HL-60 (cell line): ENCODE data around the gene ISL2.
A peak's percentile ranks its signal among the peaks of the same experiment; 100 is the strongest.
"Not testable (repeated sequence)": the region's sequence is repeated elsewhere in the genome, so short reads cannot be mapped to it uniquely, and the experiment has no call there.

Experiments
- DNase-seq, 2 experiments: peaks; one replicate each; pipeline ENCODE4 v3.0.0-alpha.2; 2010 to 2020; ENCODE audit warnings: low read depth in 1 of 2, low spot score in 1 of 2
- H3K27ac ChIP-seq: fragments of 250-450 bp; sonication (Bioruptor Pico); replicated peaks from 2 replicates; pipeline ENCODE4 v1.5.1; 2020; ENCODE audit warnings: mild to moderate bottlenecking, moderate library complexity
- H3K27me3 ChIP-seq: fragments of 250-450 bp; sonication (Bioruptor Pico); 2 replicates; pipeline ENCODE4 v1.5.1; 2021; ENCODE audit warnings: mild to moderate bottlenecking, moderate library complexity; ENCODE audit not compliant: insufficient read depth, poor library complexity, severe bottlenecking
- H3K4me3 ChIP-seq: replicated peaks from 2 replicates; pipeline ENCODE4 v1.5.1; 2011; ENCODE audit warnings: mild to moderate bottlenecking, control low read depth, low read length; ENCODE audit not compliant: insufficient read depth
- GABPA ChIP-seq: IDR thresholded peaks from 2 replicates; pipeline ENCODE4 v1.6.1; 2012; ENCODE audit warnings: low read depth
- POLR2AphosphoS5 ChIP-seq: IDR thresholded peaks from 2 replicates; pipeline ENCODE4 v1.6.1; 2012; ENCODE audit warnings: low read depth
- SPI1 ChIP-seq: IDR thresholded peaks from 2 replicates; pipeline ENCODE4 v1.6.1; 2012; ENCODE audit warnings: low read depth, mild to moderate bottlenecking, borderline replicate concordance
- TF ChIP-seq, protein P1 (sequence below): IDR thresholded peaks from 2 replicates; pipeline ENCODE4 v1.6.1; 2012; ENCODE audit warnings: low read depth; ENCODE audit not compliant: insufficient replicate concordance
- TF ChIP-seq, protein P2 (sequence below): IDR thresholded peaks from one replicate; pipeline ENCODE4 v1.5.1; 2011; ENCODE audit warnings: low read length, control low read depth, inconsistent platforms; ENCODE audit not compliant: insufficient read depth

The ISL2 gene

DNA sequence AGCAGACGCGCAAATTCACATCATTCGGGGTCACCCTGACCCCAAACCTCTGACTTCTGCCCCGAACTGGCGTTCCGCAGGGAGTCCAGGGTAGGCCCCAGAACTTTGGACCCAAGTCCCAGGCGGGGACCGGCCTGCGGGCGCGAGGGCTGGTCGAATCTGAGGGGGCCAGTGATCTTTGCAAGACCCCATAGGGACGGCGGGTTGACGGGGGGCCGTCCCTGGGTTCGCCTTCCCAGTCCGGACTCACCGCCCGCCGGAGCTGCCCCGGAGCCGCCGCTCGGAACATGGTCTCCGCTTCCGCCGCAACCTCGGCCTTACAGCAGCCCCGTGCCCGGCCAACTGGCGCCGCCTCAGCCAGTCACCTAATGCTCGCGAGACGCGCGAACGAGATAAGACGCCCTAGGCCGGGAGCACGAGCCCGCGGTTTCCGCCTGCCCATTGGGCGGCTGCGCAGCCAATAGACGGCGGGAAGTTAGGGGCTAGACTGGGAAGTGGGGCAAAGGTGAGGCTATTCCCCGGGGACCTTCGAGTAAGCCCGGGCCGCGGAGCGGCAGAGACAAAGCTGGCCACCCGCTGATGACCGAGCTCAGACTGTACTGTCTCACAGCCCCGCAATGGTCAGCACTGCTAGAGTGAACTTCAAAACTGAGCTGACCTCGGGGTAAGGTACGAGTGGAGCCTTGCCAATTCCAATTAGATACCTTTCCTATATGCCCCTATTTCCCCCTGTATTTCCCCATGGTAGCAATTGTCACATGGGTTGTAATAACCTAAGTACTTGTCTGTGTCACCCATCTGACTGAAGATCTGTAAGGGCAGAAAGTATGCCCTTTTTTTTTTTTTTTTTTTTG, 25.2 kb upstream of the ISL2 start, which contains the start of gene ETFA:
ETFA (minus strand) TSS at position 370 of the 854 bp plus-strand sequence; CDS start at position 289, 81 bp downstream.
- Histone ChIP-seq H3K27ac (peak within 1 kb of the TSS; percentile 93), H3K27me3 (no peaks in the 10 kb centered on the region), H3K4me3 (peak within 1 kb of the TSS; percentile 92)
- DNase-seq, result peak; percentile 90 to 98
- peak; percentile 93 for TF ChIP-seq POLR2AphosphoS5
- TF ChIP-seq, protein P1, sequence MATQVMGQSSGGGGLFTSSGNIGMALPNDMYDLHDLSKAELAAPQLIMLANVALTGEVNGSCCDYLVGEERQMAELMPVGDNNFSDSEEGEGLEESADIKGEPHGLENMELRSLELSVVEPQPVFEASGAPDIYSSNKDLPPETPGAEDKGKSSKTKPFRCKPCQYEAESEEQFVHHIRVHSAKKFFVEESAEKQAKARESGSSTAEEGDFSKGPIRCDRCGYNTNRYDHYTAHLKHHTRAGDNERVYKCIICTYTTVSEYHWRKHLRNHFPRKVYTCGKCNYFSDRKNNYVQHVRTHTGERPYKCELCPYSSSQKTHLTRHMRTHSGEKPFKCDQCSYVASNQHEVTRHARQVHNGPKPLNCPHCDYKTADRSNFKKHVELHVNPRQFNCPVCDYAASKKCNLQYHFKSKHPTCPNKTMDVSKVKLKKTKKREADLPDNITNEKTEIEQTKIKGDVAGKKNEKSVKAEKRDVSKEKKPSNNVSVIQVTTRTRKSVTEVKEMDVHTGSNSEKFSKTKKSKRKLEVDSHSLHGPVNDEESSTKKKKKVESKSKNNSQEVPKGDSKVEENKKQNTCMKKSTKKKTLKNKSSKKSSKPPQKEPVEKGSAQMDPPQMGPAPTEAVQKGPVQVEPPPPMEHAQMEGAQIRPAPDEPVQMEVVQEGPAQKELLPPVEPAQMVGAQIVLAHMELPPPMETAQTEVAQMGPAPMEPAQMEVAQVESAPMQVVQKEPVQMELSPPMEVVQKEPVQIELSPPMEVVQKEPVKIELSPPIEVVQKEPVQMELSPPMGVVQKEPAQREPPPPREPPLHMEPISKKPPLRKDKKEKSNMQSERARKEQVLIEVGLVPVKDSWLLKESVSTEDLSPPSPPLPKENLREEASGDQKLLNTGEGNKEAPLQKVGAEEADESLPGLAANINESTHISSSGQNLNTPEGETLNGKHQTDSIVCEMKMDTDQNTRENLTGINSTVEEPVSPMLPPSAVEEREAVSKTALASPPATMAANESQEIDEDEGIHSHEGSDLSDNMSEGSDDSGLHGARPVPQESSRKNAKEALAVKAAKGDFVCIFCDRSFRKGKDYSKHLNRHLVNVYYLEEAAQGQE, result peak; percentile 38
- no peak for TF ChIP-seq GABPA
- TF ChIP-seq, protein P2, sequence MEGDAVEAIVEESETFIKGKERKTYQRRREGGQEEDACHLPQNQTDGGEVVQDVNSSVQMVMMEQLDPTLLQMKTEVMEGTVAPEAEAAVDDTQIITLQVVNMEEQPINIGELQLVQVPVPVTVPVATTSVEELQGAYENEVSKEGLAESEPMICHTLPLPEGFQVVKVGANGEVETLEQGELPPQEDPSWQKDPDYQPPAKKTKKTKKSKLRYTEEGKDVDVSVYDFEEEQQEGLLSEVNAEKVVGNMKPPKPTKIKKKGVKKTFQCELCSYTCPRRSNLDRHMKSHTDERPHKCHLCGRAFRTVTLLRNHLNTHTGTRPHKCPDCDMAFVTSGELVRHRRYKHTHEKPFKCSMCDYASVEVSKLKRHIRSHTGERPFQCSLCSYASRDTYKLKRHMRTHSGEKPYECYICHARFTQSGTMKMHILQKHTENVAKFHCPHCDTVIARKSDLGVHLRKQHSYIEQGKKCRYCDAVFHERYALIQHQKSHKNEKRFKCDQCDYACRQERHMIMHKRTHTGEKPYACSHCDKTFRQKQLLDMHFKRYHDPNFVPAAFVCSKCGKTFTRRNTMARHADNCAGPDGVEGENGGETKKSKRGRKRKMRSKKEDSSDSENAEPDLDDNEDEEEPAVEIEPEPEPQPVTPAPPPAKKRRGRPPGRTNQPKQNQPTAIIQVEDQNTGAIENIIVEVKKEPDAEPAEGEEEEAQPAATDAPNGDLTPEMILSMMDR, result no peak
- TF ChIP-seq SPI1, result peak; percentile 45; the same call in 1 of the 2 replicates

DNA sequence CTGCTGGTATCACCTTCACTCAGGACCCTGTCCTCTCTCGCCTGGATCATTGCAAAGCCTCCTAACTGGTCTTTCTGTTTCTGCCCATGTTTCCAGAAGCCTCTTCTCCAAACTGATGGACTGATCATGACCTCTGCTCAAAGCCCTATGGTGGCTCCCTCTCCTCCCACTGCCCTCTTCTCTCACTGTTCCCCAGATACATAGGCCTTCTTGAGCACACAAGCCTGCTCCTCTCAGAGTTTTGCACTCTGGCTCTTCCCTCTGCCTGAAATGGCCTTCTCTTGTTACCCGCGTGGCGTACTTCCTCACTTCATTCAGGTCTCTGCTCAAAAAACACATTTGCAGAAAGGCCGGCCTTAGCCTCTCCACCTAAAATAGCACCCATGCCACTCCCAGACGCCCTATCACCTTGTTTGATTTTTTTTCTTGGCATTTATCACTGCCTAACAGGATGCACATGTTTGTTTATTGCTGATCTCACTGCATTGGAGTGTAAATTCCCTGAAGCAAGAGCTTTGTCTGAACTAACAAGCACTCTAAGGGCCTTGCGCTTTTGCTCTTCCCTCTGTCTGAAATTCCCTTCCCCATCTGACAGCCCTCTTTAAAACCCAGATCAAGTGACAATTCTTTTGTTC, 23.9 kb upstream of the ISL2 start:
- no peak overlapping the region for H3K4me3 ChIP-seq
- no peaks in the 10 kb centered on the region for H3K27me3 ChIP-seq
- TF ChIP-seq, protein P1, result no peak
- no peak for TF ChIP-seq SPI1
- TF ChIP-seq, protein P2, result no peak
- no peak for TF ChIP-seq POLR2AphosphoS5
- no peak for TF ChIP-seq GABPA
- no peak overlapping the region for H3K27ac ChIP-seq
- DNase-seq, result no peak

DNA sequence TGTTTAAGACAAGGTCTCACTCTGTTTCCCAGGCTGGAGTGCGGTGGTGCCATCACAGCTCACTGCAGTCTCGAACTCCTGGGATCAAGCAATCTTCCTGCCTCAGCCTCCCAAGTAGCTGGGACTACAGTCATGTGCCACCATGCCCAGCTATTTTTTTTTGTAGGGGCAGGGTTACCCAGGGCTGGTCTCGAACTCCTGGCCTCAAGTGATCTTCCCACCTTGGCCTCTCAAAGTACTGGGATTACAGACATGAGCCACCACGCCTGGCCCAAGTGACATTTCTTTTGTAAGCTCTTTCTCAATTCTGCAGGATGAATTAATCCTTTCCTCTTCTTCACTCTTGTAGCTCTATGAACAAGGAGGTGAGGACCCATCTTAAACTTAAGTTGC, 23.4 kb upstream of the ISL2 start:
- not testable (repeated sequence) for H3K4me3 ChIP-seq, DNase-seq, H3K27ac ChIP-seq, H3K27me3 ChIP-seq

DNA sequence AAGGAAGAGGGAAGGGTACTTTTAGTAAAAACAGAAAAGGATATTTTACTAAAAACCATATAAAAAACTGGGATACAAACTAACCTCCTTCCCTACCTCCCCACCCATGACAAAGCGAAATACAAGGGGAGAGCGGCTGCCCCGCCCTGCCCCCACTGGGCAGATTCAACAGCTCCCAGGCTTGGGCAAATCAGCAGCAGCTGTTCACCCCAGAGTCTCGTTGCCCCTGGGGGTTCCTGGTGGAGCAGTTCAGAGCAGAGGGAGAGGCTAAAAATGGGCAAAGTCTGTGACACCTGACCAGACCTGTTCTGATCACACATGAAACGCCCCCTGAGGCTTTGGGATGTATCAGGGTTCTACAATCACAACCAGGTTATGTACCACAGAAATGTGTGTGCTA, 22.8 kb upstream of the ISL2 start:
- Histone ChIP-seq H3K27me3 (no peaks in the 10 kb centered on the region), H3K4me3 (no peak overlapping the region), H3K27ac (no peak overlapping the region)
- no peak for DNase-seq
- TF ChIP-seq, protein P1, result no peak
- TF ChIP-seq SPI1, result no peak
- TF ChIP-seq, protein P2, result no peak
- TF ChIP-seq GABPA, result no peak
- no peak for TF ChIP-seq POLR2AphosphoS5
